Measurements from ENCODE around the gene PDYN.

- TF ChIP-seq, protein P1, sequence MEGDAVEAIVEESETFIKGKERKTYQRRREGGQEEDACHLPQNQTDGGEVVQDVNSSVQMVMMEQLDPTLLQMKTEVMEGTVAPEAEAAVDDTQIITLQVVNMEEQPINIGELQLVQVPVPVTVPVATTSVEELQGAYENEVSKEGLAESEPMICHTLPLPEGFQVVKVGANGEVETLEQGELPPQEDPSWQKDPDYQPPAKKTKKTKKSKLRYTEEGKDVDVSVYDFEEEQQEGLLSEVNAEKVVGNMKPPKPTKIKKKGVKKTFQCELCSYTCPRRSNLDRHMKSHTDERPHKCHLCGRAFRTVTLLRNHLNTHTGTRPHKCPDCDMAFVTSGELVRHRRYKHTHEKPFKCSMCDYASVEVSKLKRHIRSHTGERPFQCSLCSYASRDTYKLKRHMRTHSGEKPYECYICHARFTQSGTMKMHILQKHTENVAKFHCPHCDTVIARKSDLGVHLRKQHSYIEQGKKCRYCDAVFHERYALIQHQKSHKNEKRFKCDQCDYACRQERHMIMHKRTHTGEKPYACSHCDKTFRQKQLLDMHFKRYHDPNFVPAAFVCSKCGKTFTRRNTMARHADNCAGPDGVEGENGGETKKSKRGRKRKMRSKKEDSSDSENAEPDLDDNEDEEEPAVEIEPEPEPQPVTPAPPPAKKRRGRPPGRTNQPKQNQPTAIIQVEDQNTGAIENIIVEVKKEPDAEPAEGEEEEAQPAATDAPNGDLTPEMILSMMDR (IDR thresholded peaks at IDR 0.05), result no peak
- TF ChIP-seq POLR2AphosphoS5 (IDR thresholded peaks at IDR 0.05), result no peak
- no peak for TF ChIP-seq POLR2A (IDR thresholded peaks at IDR 0.05)
- no peak for TF ChIP-seq EP300 (IDR thresholded peaks at IDR 0.05)
These were observed 46.4 kb downstream of the PDYN start for GRCh38 chr20:1947535-1947846.

Data from stomach (tissue), 4 donors.